ENCODE data around the gene INSIG1.

Gene INSIG1

DNA sequence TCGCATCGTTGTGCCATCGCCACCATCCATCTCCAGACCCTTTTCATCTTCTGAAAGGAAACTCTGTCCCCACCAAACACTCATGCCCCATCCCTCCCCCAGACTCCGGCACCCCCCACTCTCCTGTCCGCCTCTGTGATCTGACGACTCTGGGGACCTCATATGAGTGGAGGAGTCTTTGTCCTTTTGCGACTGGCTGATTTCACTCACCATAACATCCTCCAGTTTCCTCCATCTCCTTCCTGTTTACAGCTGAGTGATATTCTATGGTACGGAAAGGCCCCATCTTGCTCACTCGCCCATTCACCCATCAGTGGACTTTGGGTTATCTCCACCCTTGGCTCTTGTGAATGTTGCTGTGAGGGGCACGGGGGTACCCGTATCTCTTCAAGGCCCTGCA lies 11.8 kb upstream of the INSIG1 start:
- Histone ChIP-seq H3K36me3 (ENCODE audit: insufficient read depth, low read length) (no peaks in the 10 kb centered on the region), H3K79me2 (ENCODE audit: insufficient read depth, low read length) (no peaks in the 10 kb centered on the region), H3K9me2 (replicated peaks; ENCODE audit: low read depth, low read length) (no peaks in the 10 kb centered on the region), H3K9ac (ENCODE audit: low read depth, low read length, poor library complexity, severe bottlenecking) (peak overlapping the region; percentile 60), H3F3A (ENCODE audit: low read depth) (no peaks in the 10 kb centered on the region), H2AFZ (ENCODE audit: low read length) (0 out of 2 replicates have a peak overlapping the region, but pooled peaks have one; percentile 22), H3K4me1 (ENCODE audit: insufficient read depth, low read length, poor library complexity, severe bottlenecking) (peaks cover 84% of the 10 kb centered on the region), H3K9me3 (ENCODE audit: insufficient read depth, low read depth, low read length) (no peaks in the 10 kb centered on the region), H3K4me2 (ENCODE audit: low read depth, low read length, poor library complexity, severe bottlenecking) (no peak overlapping the region), H4K20me1 (ENCODE audit: insufficient read depth, low read length, poor library complexity, severe bottlenecking) (no peaks in the 10 kb centered on the region), H3K4me3 (ENCODE audit: low read length, poor library complexity, severe bottlenecking) (no peak overlapping the region), H3K27me3 (ENCODE audit: insufficient read depth, low read length, poor library complexity, severe bottlenecking) (no peaks in the 10 kb centered on the region)
- TF ChIP-seq, protein P1, sequence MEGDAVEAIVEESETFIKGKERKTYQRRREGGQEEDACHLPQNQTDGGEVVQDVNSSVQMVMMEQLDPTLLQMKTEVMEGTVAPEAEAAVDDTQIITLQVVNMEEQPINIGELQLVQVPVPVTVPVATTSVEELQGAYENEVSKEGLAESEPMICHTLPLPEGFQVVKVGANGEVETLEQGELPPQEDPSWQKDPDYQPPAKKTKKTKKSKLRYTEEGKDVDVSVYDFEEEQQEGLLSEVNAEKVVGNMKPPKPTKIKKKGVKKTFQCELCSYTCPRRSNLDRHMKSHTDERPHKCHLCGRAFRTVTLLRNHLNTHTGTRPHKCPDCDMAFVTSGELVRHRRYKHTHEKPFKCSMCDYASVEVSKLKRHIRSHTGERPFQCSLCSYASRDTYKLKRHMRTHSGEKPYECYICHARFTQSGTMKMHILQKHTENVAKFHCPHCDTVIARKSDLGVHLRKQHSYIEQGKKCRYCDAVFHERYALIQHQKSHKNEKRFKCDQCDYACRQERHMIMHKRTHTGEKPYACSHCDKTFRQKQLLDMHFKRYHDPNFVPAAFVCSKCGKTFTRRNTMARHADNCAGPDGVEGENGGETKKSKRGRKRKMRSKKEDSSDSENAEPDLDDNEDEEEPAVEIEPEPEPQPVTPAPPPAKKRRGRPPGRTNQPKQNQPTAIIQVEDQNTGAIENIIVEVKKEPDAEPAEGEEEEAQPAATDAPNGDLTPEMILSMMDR (conservative IDR thresholded peaks at IDR 0.05; ENCODE audit: low read length): no peak
- TF ChIP-seq EZH2phosphoT487 (IDR thresholded peaks at IDR 0.05; ENCODE audit: borderline replicate concordance): no peak

DNA sequence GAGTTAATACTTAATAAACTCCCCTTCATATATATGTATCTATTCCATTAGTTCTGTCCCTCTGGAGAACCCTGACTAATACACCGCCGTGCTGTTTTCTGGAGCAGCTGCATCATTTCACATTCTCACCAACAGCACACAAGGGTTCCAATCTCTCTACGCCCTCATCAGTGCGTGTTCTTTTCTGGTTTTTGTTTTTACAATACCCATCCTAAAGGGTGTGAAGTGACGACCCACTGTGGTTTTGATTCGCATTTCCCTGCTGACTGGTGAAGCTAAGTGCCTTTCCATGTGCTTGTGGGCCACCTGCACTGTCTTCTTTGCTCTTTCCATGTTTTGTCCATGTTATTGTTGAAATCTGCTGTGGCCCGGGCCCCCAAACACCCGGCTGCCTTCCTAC lies 11.0 kb upstream of the INSIG1 start:
- H3K4me2 ChIP-seq (ENCODE audit: low read depth, low read length, poor library complexity, severe bottlenecking): peak overlapping the region; percentile 7
- no peaks in the 10 kb centered on the region for H4K20me1 ChIP-seq (ENCODE audit: insufficient read depth, low read length, poor library complexity, severe bottlenecking)
- H3K4me1 ChIP-seq (ENCODE audit: insufficient read depth, low read length, poor library complexity, severe bottlenecking): peaks cover 81% of the 10 kb centered on the region
- no peaks in the 10 kb centered on the region for H3F3A ChIP-seq (ENCODE audit: low read depth)
- H3K27me3 ChIP-seq (ENCODE audit: insufficient read depth, low read length, poor library complexity, severe bottlenecking): no peaks in the 10 kb centered on the region
- no peaks in the 10 kb centered on the region for H3K9me2 ChIP-seq (replicated peaks; ENCODE audit: low read depth, low read length)
- no peak overlapping the region for H3K9ac ChIP-seq (ENCODE audit: low read depth, low read length, poor library complexity, severe bottlenecking)
- TF ChIP-seq, protein P1 (conservative IDR thresholded peaks at IDR 0.05; ENCODE audit: low read length): no peak
- no peak for TF ChIP-seq EZH2phosphoT487 (IDR thresholded peaks at IDR 0.05; ENCODE audit: borderline replicate concordance)
- H2AFZ ChIP-seq (ENCODE audit: low read length): no peak overlapping the region
- H3K36me3 ChIP-seq (ENCODE audit: insufficient read depth, low read length): no peaks in the 10 kb centered on the region
- H3K9me3 ChIP-seq (ENCODE audit: insufficient read depth, low read depth, low read length): no peaks in the 10 kb centered on the region
- no peak overlapping the region for H3K4me3 ChIP-seq (ENCODE audit: low read length, poor library complexity, severe bottlenecking)
- H3K79me2 ChIP-seq (ENCODE audit: insufficient read depth, low read length): no peaks in the 10 kb centered on the region

DNA sequence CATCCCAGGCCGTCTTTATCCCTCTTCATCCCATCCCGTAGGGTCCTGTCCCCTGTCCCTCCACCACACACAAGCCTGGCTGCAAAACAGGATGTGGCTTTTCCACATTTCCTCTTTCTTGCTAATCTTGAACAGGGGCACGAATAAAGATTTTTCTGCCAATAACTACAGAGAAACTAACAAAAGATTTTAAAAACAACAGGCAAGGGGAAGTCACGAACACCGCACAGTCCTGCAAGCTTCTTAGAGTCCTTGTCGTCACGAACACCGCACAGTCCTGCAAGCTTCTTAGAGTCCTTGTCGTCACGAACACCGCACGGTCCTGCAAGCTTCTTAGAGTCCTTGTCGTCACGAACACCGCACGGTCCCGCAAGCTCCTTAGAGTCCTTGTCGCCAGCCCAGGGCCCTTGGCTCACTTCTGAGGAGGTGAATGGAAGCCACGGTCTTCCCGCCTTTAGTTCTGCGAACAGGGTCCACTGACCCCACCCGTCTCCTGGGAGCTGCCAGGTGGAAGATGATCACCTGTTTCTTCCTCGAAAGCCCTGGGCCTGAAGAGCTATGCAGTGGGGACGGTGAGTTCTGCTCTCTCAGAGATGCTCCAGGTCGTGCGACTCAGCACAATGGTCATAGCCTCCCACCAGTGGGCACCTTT lies 10.3 kb upstream of the INSIG1 start:
- Histone ChIP-seq H4K20me1 (ENCODE audit: insufficient read depth, low read length, poor library complexity, severe bottlenecking) (no peaks in the 10 kb centered on the region), H3K9me2 (replicated peaks; ENCODE audit: low read depth, low read length) (no peaks in the 10 kb centered on the region), H3K36me3 (ENCODE audit: insufficient read depth, low read length) (no peaks in the 10 kb centered on the region), H3K27me3 (ENCODE audit: insufficient read depth, low read length, poor library complexity, severe bottlenecking) (no peaks in the 10 kb centered on the region), H3K4me3 (ENCODE audit: low read length, poor library complexity, severe bottlenecking) (no peak overlapping the region), H2AFZ (ENCODE audit: low read length) (no peak overlapping the region), H3K79me2 (ENCODE audit: insufficient read depth, low read length) (no peaks in the 10 kb centered on the region), H3K4me2 (ENCODE audit: low read depth, low read length, poor library complexity, severe bottlenecking) (peak overlapping the region; percentile 7), H3F3A (ENCODE audit: low read depth) (no peaks in the 10 kb centered on the region), H3K4me1 (ENCODE audit: insufficient read depth, low read length, poor library complexity, severe bottlenecking) (peaks cover 76% of the 10 kb centered on the region), H3K9ac (ENCODE audit: low read depth, low read length, poor library complexity, severe bottlenecking) (no peak overlapping the region), H3K9me3 (ENCODE audit: insufficient read depth, low read depth, low read length) (no peaks in the 10 kb centered on the region)
- no peak for TF ChIP-seq EZH2phosphoT487 (IDR thresholded peaks at IDR 0.05; ENCODE audit: borderline replicate concordance)
- TF ChIP-seq, protein P1 (conservative IDR thresholded peaks at IDR 0.05; ENCODE audit: low read length): no peak

Measured in Loucy (cell line).